ENCODE results near the gene STIM1. TPM values are rescaled to one million over a fixed set of nuclear protein-coding genes. Genes with fewer than 3 reads are reported as not detected.
A peak's percentile ranks its signal among the peaks of the same experiment; 100 is the strongest.

The STIM1 gene
- total RNA-seq, 4 donors from 2014 or later, result 50.1 to 112 (median 63.3) TPM

DNA sequence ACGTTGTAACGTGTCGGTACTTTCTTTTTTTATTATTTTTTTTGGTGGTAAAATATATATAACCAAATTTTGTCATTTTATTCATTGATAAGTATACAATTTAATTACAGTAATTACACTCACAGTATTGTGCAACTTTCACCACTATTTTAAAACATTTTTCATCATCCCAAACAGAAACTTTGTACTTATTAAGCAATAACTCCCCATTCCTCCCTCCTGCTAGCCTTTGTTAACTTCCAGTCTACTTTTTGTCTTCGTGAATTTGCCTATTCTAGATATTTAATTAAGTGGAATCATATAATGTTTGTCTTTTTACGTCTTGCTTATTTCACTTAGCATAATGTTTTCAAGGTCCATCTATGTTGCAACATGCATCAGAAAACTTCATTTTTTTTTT is 58.5 kb downstream of the STIM1 start:
- 77 to 78% methylated on average over 5 of the region's 5 CpGs for WGBS, 2 donors
- TF ChIP-seq, protein P1, sequence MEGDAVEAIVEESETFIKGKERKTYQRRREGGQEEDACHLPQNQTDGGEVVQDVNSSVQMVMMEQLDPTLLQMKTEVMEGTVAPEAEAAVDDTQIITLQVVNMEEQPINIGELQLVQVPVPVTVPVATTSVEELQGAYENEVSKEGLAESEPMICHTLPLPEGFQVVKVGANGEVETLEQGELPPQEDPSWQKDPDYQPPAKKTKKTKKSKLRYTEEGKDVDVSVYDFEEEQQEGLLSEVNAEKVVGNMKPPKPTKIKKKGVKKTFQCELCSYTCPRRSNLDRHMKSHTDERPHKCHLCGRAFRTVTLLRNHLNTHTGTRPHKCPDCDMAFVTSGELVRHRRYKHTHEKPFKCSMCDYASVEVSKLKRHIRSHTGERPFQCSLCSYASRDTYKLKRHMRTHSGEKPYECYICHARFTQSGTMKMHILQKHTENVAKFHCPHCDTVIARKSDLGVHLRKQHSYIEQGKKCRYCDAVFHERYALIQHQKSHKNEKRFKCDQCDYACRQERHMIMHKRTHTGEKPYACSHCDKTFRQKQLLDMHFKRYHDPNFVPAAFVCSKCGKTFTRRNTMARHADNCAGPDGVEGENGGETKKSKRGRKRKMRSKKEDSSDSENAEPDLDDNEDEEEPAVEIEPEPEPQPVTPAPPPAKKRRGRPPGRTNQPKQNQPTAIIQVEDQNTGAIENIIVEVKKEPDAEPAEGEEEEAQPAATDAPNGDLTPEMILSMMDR (IDR thresholded peaks at IDR 0.05), result no peak
- TF ChIP-seq POLR2A (IDR thresholded peaks at IDR 0.05), result no peak
- Histone ChIP-seq H3K27me3 (no peaks in the 10 kb centered on the region), H3K36me3 (no peaks in the 10 kb centered on the region), H3K4me1 (peaks cover 8 to 43% (median 9%) of the 10 kb centered on the region in 3 donors), H3K9me3 (no peaks in the 10 kb centered on the region), H3K27ac (no peak overlapping the region), H3K4me3 (no peak overlapping the region)
- DNase-seq, result no peak
- intact Hi-C loops (cut with DNase I), result no loop called here

DNA sequence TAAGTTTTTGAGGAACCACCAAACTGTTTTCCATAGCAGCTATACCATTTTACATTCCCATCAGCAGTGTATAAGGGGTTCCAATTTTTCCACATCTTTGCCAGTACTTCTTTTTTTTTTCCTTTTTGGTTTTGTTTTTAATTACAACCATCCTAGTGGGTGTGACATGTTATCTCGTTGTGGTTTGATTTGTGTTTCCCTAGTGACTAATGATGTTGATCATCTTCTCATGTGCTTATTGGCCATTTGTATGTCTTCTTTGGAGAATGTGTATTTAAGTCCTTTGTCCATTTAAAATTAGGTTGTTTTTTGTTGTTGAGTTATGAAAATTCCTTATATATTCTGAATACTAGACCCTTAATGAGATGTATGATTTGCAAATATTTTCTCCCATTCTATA is 59.3 kb downstream of the STIM1 start:
- 0 to 20% methylated on average over 1 of the region's 1 CpG for WGBS, 2 donors

DNA sequence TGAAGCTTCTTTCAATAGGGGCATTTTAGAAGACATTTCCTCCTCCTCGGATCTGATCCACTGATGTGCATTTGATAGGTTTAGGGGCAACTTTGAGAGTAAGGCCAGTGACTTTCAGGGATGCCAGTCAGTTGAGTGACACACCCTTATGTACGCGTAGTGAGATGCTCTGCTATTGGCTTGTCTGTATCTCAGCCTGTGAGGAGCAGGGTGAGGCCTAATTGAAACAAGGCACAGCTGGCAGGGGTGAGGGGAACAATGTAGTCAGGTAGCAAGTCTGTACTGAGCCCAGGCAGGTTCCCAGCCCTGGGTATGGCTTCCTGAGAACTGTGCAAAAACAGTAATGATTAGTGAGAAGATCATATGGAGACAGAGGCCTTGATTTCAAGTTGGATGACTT is 61.5 kb downstream of the STIM1 start:
- 52 to 63% methylated on average over 3 of the region's 3 CpGs for WGBS, 2 donors
- peak overlapping the region; percentile 45 to 86 (median 72) for H3K27ac ChIP-seq

More for the DNA sequence above, 59.3 kb downstream of the STIM1 start:
- no peak overlapping the region for H3K27ac ChIP-seq
- no peak for DNase-seq
- H3K9me3 ChIP-seq, result no peaks in the 10 kb centered on the region
- intact Hi-C loops (cut with DNase I), result no loop called here
- no peak overlapping the region for H3K4me3 ChIP-seq
- H3K4me1 ChIP-seq, result peaks cover 11 to 44% (median 13%) of the 10 kb centered on the region in 3 donors
- no peak for TF ChIP-seq POLR2A (IDR thresholded peaks at IDR 0.05)
- TF ChIP-seq, protein P1 (IDR thresholded peaks at IDR 0.05), result no peak
- no peaks in the 10 kb centered on the region for H3K36me3 ChIP-seq
- H3K27me3 ChIP-seq, result no peaks in the 10 kb centered on the region

DNA sequence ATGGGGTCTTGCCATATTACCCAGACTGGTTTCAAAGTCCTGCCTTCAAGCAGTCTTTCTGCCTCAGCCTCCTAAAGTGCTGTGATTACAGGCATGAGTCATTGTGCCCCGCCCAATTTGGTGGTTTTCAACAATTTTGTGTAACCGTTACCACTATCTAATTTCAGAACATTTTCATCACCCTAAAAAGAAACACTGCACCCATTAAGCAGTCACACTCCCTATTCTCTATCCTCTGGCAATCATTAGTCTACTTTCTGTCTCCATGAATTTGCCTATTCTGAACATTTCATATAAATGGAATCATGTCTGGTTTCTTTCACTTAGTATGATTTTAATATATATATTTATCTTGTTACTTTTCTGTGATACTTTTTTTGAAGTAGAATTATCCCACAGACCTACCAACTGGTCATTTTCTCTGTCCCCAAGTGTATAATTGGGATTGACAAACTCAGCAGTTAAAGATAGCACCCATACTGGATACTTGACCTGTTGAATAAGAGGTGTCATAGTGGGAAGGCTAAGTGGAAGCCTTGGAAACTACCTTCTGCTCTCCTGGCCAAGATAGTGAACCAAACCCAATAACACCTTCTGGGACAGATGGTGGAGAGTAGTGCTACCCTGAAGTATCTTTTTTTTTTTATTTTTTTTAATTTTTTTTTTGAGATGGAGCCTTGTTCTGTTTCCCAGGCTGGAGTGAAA is 64.8 kb downstream of the STIM1 start:
- peaks cover 14 to 60% (median 17%) of the 10 kb centered on the region in 3 donors for H3K4me1 ChIP-seq
- no peaks in the 10 kb centered on the region for H3K36me3 ChIP-seq
- no peaks in the 10 kb centered on the region for H3K27me3 ChIP-seq
- H3K4me3 ChIP-seq, result no peak overlapping the region
- intact Hi-C loops (cut with DNase I), result no loop called here
- TF ChIP-seq, protein P1 (IDR thresholded peaks at IDR 0.05), result no peak
- no peak for TF ChIP-seq POLR2A (IDR thresholded peaks at IDR 0.05)
- peak overlapping the region in 3 of 4 donors; percentile 28 to 70 (median 49) for H3K27ac ChIP-seq
- DNase-seq, result no peak
- WGBS, 2 donors, result 13 to 17% methylated on average over 2 of the region's 2 CpGs
- no peaks in the 10 kb centered on the region for H3K9me3 ChIP-seq

More for the DNA sequence above, 61.5 kb downstream of the STIM1 start:
- intact Hi-C loops (cut with DNase I), result no loop called here
- peaks cover 16 to 52% (median 17%) of the 10 kb centered on the region in 3 donors for H3K4me1 ChIP-seq
- TF ChIP-seq POLR2A (IDR thresholded peaks at IDR 0.05), result no peak
- TF ChIP-seq, protein P1 (IDR thresholded peaks at IDR 0.05), result no peak
- no peak for DNase-seq
- H3K4me3 ChIP-seq, result no peak overlapping the region
- H3K9me3 ChIP-seq, result no peaks in the 10 kb centered on the region
- no peaks in the 10 kb centered on the region for H3K36me3 ChIP-seq
- H3K27me3 ChIP-seq, result no peaks in the 10 kb centered on the region

DNA sequence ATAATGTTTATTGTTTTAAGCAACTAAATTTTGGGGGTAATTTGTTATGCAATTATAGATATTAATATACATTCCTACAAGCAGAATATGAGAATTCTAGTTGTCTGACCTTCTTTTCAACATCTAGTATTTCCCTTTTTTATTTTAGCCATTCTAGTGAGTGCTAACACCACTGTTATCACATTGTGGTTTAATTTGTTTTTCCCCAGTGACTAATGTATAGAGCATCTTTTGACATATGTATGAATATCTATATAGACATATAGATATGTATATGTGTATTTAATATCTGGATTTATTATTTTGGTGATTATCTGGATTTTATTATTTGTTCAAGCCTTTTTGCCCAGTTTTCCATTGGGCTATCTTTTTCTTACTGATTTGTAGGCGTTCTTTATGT is 66.6 kb downstream of the STIM1 start:
- no peak for DNase-seq
- no peak overlapping the region for H3K27ac ChIP-seq
- no peaks in the 10 kb centered on the region for H3K27me3 ChIP-seq
- no peak overlapping the region for H3K4me3 ChIP-seq
- no peaks in the 10 kb centered on the region for H3K36me3 ChIP-seq
- WGBS, 2 donors, result 95 to 100% methylated on average over 1 of the region's 1 CpG
- H3K9me3 ChIP-seq, result no peaks in the 10 kb centered on the region
- TF ChIP-seq, protein P1 (IDR thresholded peaks at IDR 0.05), result no peak
- TF ChIP-seq POLR2A (IDR thresholded peaks at IDR 0.05), result no peak
- intact Hi-C loops (cut with DNase I), result no loop called here
- H3K4me1 ChIP-seq, result peaks cover 17 to 58% (median 19%) of the 10 kb centered on the region in 3 donors
